Fibroblast of the aortic adventitia (primary cell): ENCODE results near the gene CORO2B. TPM values are rescaled to one million over a fixed set of nuclear protein-coding genes. Genes with fewer than 3 reads are reported as not detected.

Source experiments
- DNase-seq: peaks from one replicate; pipeline ENCODE4 v3.0.0-alpha.2; 2010; ENCODE audit warnings: low read depth
- H3K4me3 ChIP-seq: 2 replicates; pipeline ENCODE4 v1.5.1; 2011; ENCODE audit warnings: low read depth, mild to moderate bottlenecking, control low read depth, low read length, moderate library complexity
- total RNA-seq: library from RNA; depleted of rRNA; stranded (reverse); fragments of >200 nt; gene quantifications from 2 replicates; pipeline ENCODE4 v1.2.3, GENCODE V29; 2012; ENCODE audit warnings: low replicate concordance
- TF ChIP-seq, protein P1 (sequence below): IDR thresholded peaks from 2 replicates; pipeline ENCODE4 v1.5.1; 2011; ENCODE audit warnings: mild to moderate bottlenecking, low read length, control low read depth, inconsistent platforms; ENCODE audit not compliant: insufficient read depth

The CORO2B gene
- total RNA-seq, 1 donor, result 23.3 TPM

DNA sequence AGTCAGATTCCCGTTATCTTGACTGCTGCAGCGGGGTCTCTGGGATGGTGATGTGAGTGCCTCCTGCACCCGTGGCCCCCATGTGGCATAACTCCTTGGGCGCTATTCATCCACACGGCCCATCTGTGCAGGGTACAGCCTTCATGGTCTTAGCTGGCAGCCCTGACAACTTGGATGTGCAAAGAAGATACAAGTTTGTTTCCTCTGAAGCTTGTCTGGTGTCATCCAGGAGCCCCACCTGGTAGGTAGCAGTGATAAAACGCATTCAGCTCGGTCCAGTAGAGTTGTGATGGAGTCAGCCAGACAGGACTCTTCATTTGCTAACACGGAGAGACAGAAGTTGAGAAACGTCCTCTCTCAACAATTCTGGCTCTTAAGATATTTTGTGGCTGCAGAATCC lies 53.3 kb downstream of the CORO2B start:
- no peak for DNase-seq
- TF ChIP-seq, protein P1, sequence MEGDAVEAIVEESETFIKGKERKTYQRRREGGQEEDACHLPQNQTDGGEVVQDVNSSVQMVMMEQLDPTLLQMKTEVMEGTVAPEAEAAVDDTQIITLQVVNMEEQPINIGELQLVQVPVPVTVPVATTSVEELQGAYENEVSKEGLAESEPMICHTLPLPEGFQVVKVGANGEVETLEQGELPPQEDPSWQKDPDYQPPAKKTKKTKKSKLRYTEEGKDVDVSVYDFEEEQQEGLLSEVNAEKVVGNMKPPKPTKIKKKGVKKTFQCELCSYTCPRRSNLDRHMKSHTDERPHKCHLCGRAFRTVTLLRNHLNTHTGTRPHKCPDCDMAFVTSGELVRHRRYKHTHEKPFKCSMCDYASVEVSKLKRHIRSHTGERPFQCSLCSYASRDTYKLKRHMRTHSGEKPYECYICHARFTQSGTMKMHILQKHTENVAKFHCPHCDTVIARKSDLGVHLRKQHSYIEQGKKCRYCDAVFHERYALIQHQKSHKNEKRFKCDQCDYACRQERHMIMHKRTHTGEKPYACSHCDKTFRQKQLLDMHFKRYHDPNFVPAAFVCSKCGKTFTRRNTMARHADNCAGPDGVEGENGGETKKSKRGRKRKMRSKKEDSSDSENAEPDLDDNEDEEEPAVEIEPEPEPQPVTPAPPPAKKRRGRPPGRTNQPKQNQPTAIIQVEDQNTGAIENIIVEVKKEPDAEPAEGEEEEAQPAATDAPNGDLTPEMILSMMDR, result no peak

DNA sequence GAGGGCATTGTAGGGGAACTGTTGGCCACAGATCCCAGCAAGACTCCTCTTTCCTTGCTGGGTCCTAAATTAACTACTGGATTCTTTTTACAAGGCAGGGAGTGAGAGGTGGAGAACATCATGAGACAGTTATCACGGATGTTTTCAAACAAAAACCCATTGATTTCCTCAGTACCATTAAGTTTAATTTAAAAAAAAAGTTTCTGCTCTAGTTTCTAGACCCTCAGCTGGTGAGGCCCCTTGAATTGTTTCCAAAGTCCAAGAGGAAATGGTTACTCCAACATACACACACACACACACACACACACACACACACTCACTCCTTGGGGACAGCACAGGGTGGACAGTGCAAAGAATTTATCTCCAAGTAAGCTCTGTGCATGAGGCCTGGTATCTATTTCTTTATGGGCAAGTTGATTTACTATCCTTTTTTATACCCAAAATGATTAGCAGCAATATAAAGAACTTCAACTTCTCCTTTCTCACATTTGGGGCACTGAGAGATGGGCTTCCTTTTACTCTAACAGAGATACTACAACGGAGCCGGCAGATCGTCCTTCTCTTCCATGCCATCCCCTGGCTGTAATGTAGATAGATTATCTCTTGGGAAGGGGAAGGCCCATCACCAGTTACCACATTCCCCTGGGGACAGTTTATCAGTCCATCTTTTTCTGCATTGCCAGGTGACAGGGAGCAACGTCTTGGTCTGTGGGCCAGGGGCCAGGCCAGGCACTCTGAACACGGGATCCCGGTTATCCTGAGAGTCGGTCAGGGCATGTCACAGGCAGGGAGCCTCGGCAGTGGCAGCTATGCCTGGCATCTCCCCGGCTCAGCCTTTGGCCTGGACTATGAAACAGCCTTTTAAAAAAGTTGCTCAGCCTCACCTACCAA lies 54.7 kb downstream of the CORO2B start:
- DNase-seq, result no peak
- TF ChIP-seq, protein P1, result no peak
- no peak overlapping the region for H3K4me3 ChIP-seq

More for the DNA sequence above, 53.3 kb downstream of the CORO2B start:
- no peak overlapping the region for H3K4me3 ChIP-seq

DNA sequence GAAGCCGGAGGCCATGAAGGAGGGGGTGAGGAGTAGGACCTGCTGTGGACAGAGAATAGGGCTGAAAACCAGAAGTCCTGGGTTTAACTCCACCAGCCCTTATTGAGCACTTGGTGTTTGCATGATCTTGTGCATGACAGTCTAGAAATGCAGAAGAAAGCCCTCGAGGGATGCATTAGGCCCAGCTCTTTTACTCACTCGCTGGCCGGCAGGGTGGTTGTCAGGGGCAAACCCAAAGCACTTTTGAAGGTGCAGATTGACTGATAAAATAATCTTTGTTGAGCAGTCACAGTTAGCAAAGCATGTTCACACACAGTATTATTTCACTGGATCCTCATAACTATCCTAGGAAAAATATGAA lies 55.3 kb downstream of the CORO2B start:
- H3K4me3 ChIP-seq, result no peak overlapping the region
- DNase-seq, result no peak
- TF ChIP-seq, protein P1, result no peak

DNA sequence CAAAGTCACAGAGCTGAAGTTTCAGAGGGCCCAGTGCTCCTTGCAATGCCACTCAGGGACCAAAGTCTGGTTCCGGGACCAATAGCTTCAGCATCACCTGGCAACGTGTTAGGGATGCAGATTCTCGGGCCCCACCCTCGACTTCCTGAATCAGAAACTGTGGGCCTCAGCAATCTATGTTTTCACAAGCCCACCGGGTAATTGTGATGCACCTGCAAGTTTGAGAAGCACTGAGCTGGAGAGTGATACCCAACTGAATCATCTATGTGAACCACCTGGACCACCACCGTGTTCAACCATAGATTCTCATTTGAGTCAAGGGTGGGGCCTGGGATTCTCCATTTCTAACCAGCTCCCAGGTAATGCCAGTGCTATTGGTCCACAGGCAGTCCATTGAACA lies 55.7 kb downstream of the CORO2B start:
- TF ChIP-seq, protein P1, result no peak
- H3K4me3 ChIP-seq, result no peak overlapping the region
- DNase-seq, result no peak

DNA sequence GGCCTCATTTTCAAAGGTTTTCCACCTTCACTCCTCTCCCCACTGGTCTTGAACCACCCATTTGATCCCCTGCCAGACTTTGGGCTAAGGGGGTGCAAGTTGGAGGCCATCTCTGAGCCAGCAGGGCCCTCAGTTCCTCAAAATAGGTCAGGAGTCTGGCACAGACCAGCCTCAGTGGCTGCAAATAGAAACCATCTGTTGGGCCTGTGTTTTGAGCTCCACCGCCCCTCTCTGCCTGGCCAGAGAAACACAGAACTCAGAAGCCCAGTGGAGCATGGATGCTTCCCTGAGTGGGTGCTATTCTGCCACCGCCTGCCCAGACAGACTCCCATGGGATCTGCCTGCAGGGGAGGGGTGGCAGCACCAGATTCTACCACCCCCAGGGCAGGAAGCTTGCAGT lies 56.3 kb downstream of the CORO2B start:
- peak; percentile 72 for DNase-seq
- H3K4me3 ChIP-seq, result no peak overlapping the region
- TF ChIP-seq, protein P1, result peak; percentile 11

DNA sequence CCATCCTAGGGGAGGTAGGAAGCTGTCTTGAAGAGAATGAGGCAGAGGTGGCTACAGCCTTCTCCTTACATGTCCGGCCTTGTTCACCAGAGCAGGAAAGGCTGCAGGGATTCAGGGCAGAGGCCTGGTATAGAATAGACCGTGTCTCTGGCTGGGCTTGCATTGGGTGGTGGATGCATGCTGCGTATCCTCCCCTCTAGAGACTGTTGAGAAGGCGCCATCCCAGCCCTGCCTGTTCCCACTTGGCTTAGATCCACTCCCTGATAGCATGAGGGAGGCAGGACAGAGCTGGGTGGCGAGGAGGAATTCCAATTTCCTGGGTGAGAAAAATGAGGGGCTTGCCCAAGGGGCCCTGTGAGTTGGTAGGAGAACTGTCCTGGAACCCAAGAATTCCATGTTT lies 57.5 kb downstream of the CORO2B start:
- TF ChIP-seq, protein P1, result no peak
- no peak overlapping the region for H3K4me3 ChIP-seq
- no peak for DNase-seq
